GM06990 (cell line): Measurements from ENCODE around the gene ACSL3.
"Not testable (repeated sequence)": the region's sequence is repeated elsewhere in the genome, so short reads cannot be mapped to it uniquely, and the experiment has no call there.

Experiments used
- DNase-seq: peaks from one replicate; pipeline ENCODE4 v3.0.0-alpha.2; 2011; ENCODE audit not compliant: insufficient read length; ENCODE audit errors: extremely low read depth
- H3K27me3 ChIP-seq: replicated peaks from 2 replicates; pipeline ENCODE4 v1.6.0; 2011; ENCODE audit warnings: low read length; ENCODE audit not compliant: control insufficient read depth, insufficient read depth
- H3K36me3 ChIP-seq: 2 replicates; pipeline ENCODE4 v1.5.1; 2011; ENCODE audit warnings: low read length; ENCODE audit not compliant: control insufficient read depth, insufficient read depth
- H3K4me3 ChIP-seq: replicated peaks from 2 replicates; pipeline ENCODE4 v1.5.1; 2011; ENCODE audit warnings: low read depth, mild to moderate bottlenecking, control low read depth, low read length
- CTCF ChIP-seq: IDR thresholded peaks from 2 replicates; pipeline ENCODE4 v1.5.1; 2011; ENCODE audit warnings: low read length, control low read depth, mild to moderate bottlenecking, inconsistent platforms; ENCODE audit not compliant: insufficient read depth, poor library complexity, severe bottlenecking

ACSL3 gene

DNA sequence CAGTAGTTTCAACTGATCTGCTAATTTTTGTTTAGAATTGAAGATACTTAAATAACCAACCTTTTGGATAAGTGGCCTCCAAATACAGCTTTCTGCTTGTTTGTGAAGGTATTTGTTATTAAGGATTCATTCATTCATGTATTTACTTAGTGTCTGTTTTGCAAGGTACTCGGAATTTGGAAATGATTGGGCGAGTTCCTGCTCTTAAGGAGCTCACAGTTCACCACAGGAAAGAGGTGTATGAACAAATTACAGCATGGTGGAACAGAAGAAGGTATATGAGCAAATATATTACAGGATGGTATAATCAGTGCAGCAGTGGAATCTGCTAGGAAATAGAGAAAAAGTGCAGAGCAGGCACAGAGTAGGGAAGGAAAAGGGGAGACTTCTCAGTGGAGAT lies 4.5 kb downstream of the ACSL3 start:
- Histone ChIP-seq H3K36me3 (no peaks in the 10 kb centered on the region), H3K4me3 (no peak overlapping the region), H3K27me3 (no peaks in the 10 kb centered on the region)
- no peak for DNase-seq
- TF ChIP-seq CTCF, result no peak

DNA sequence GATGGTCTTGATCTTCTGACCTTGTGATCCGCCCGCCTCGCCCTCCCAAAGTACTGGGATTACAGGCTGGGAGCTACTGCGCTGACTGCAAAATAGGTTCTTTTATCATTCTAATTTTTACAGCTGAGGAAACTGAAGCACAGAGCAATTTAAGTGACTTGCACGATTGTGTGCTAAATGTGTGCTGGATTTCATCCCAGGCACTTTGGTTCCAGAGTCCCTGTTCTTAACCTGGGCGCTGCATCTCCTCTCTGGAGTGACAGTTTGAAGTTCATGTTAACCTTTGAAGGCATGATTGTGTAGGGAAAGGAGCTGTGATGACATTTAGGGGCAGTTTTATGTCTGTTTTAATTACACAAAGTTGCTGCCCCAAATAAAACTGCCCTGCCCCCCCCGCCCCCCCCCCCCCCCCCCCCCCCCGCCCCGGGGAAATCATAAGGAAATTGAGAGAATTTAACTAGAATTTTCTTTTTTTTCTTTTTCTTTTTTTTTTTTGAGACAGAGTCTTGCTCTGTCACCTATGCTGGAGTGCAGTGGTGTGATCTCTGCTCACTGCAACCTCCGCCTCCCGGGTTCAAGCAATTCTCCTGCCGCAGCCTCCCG lies 5.6 kb downstream of the ACSL3 start:
- DNase-seq, result peak; percentile 16
- no peak overlapping the region for H3K4me3 ChIP-seq
- H3K27me3 ChIP-seq, result no peaks in the 10 kb centered on the region
- TF ChIP-seq CTCF, result no peak
- no peaks in the 10 kb centered on the region for H3K36me3 ChIP-seq

- DNase-seq, H3K27me3 ChIP-seq, H3K36me3 ChIP-seq, H3K4me3 ChIP-seq: not testable (repeated sequence)
Observed at GRCh38 chr2:222868560-222869251, 7.9 kb downstream of the ACSL3 start.

- DNase-seq, result no peak
- TF ChIP-seq CTCF, result no peak
- no peaks in the 10 kb centered on the region for H3K27me3 ChIP-seq
- H3K4me3 ChIP-seq, result no peak overlapping the region
- H3K36me3 ChIP-seq, result no peaks in the 10 kb centered on the region
Observed at GRCh38 chr2:222869252-222869560, 8.4 kb downstream of the ACSL3 start.

DNA sequence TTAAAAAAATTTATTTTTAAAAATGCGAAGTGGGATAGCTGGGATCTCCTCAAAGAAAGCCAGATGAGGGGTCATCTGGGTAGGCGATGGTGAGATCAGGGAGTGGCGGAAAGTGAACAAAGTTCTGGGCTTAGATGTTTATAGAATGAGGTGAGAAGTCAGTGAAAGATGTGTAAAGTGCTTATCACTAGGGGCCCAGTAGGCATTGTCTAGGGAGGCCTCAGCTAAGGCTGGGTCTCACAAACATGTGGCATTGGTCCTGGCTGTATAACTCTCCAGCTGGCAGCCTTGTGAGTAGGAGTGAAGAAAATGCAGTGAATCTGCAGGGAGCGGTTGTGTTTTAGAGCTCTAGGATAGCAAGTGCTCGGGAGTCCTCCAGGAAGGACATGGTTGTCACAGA lies 10.5 kb downstream of the ACSL3 start:
- H3K4me3 ChIP-seq, result no peak overlapping the region
- H3K36me3 ChIP-seq, result no peaks in the 10 kb centered on the region
- DNase-seq, result no peak
- H3K27me3 ChIP-seq, result no peaks in the 10 kb centered on the region
- no peak for TF ChIP-seq CTCF

DNA sequence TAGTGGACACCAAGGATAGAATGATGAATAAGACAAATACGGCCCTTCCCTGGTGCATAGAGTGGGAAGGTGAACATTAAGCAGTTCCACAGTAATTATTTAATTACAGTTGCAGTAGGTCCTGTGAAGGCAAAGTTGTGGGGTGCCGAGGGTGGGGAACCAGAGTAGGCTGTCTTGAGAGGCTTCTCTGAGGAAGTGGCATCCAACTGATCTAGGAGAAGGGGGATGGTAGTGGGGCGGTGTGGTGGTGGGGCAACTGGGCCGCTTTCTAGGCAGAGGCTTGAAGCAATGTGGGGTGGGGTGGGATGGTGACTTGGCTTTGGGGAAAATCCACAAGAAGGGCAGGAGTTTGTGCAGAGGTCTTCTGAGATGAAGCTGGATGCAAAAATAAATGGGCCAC lies 11.7 kb downstream of the ACSL3 start:
- no peak for TF ChIP-seq CTCF
- no peak for DNase-seq
- Histone ChIP-seq H3K27me3 (no peaks in the 10 kb centered on the region), H3K4me3 (no peak overlapping the region), H3K36me3 (no peaks in the 10 kb centered on the region)
